ENCODE measurements around the gene PLEKHG7.

The PLEKHG7 gene

GRCh38 chr12:92814584-92814983 is 111.8 kb downstream of the PLEKHG7 start:
- no peak for DNase-seq

DNA sequence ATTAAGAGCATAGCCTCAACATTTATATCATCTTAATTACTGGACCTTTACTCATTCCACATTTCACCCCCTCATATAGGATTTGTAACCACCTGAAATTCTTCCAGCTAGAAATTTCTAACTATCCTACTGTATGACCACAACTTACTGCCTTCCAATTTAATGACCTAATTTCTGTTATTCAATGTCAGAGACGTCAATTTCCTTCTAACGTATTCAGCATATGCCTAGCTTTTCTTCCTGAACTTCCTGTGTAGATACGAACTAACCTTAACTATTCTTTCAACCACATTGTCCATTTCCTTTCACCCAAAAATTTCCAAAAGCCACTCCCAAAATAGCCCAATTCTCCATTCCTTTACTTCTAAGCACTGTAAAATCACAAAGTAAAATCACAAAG is 118.4 kb downstream of the PLEKHG7 start:
- DNase-seq = no peak
